IMR-90 (cell line): ENCODE results near the gene KATNBL1. TPM values are rescaled to one million over a fixed set of nuclear protein-coding genes. Genes with fewer than 3 reads are reported as not detected.

Experiments used
- ATAC-seq: fragments of 200-7000 bp; cut with Tn5 transposase; 2 replicates; pipeline ENCODE4 v1.9.1; 2020; ENCODE audit warnings: low read depth, mild to moderate bottlenecking, moderate library complexity
- BruUV-seq: library from RNA; stranded (reverse); fragments of 400-500 nt; replicated peaks from 2 replicates; lab custom pipeline; 2021; lab: Mats Ljungman, UMichigan
- CTCF ChIA-PET: fragments of 300-600 bp; formaldehyde crosslinking; extraction: SDS; loops from one replicate; lab custom pipeline; 2021; ENCODE audit warnings: antibody characterized with exemption; lab: Yijun Ruan, JAX
- POLR2A ChIA-PET: fragments of 300-600 bp; sonication (Branson Sonifier 250); formaldehyde crosslinking; loops from one replicate; lab custom pipeline; 2022; ENCODE audit warnings: antibody characterized with exemption; ENCODE audit not compliant: unreplicated experiment; lab: Charles Lee
- DNase-seq: peaks from one replicate; pipeline ENCODE4 v3.0.0; 2013
- H2AFZ ChIP-seq: replicated peaks from 2 replicates; pipeline ENCODE3; 2013; ENCODE audit warnings: low read length, mild to moderate bottlenecking; ENCODE audit not compliant: poor library complexity
- H2AK5ac ChIP-seq: 2 replicates; pipeline ENCODE4 v1.6.1; 2013; ENCODE audit warnings: low read depth, low read length, inconsistent platforms
- H2AK9ac ChIP-seq: replicated peaks from 2 replicates; pipeline ENCODE3; 2013; ENCODE audit warnings: mild to moderate bottlenecking, low read depth, low read length, moderate library complexity; ENCODE audit not compliant: poor library complexity
- H2BK120ac ChIP-seq: 2 replicates; pipeline ENCODE4 v1.6.1; 2013; ENCODE audit warnings: low read depth, low read length, inconsistent platforms
- H2BK15ac ChIP-seq: 3 replicates; pipeline ENCODE4 v1.6.1; 2013; ENCODE audit warnings: low read depth, low read length, inconsistent platforms
- H2BK20ac ChIP-seq: 2 replicates; pipeline ENCODE4 v1.6.1; 2013; ENCODE audit warnings: low read depth, mild to moderate bottlenecking, inconsistent platforms, low read length, moderate library complexity
- H2BK5ac ChIP-seq: 2 replicates; pipeline ENCODE4 v1.6.1; 2013; ENCODE audit warnings: mild to moderate bottlenecking, low read depth, low read length, inconsistent platforms; ENCODE audit not compliant: poor library complexity, severe bottlenecking
- H3K14ac ChIP-seq: replicated peaks from 2 replicates; pipeline ENCODE4 v1.6.1; 2013; ENCODE audit warnings: low read depth, low read length, inconsistent platforms
- H3K18ac ChIP-seq: 2 replicates; pipeline ENCODE4 v1.6.1; 2013; ENCODE audit warnings: low read depth, low read length, control low read depth
- H3K23ac ChIP-seq: 2 replicates; pipeline ENCODE4 v1.6.1; 2013; ENCODE audit warnings: low read depth, low read length, inconsistent platforms
- H3K27ac ChIP-seq: 2 replicates; pipeline ENCODE4 v1.5.1; 2013; ENCODE audit warnings: mild to moderate bottlenecking, control low read depth, low read length; ENCODE audit not compliant: insufficient read depth
- H3K27me3 ChIP-seq: 2 replicates; pipeline ENCODE4 v1.6.1; 2013; ENCODE audit warnings: low read length; ENCODE audit not compliant: control insufficient read depth, insufficient read depth
- H3K36me3 ChIP-seq: 2 replicates; pipeline ENCODE4 v1.6.1; 2013; ENCODE audit warnings: low read length, mixed read lengths; ENCODE audit not compliant: control insufficient read depth, insufficient read depth
- H3K4ac ChIP-seq: 2 replicates; pipeline ENCODE4 v1.6.1; 2013; ENCODE audit warnings: low read depth, low read length, inconsistent platforms
- H3K4me1 ChIP-seq: 2 replicates; pipeline ENCODE4 v1.6.1; 2013; ENCODE audit warnings: low read length, mixed read lengths; ENCODE audit not compliant: control insufficient read depth, insufficient read depth
- H3K4me2 ChIP-seq: 2 replicates; pipeline ENCODE4 v1.6.1; 2013; ENCODE audit warnings: low read depth, mild to moderate bottlenecking, control low read depth, low read length, moderate library complexity
- H3K4me3 ChIP-seq: 2 replicates; pipeline ENCODE4 v1.5.1; 2013; ENCODE audit warnings: low read depth, mild to moderate bottlenecking, control low read depth, low read length, moderate library complexity; ENCODE audit not compliant: insufficient read depth
- H3K56ac ChIP-seq: 2 replicates; pipeline ENCODE4 v1.6.1; 2013; ENCODE audit warnings: low read length, inconsistent platforms; ENCODE audit not compliant: insufficient read depth; ENCODE audit errors: extremely low read depth
- H3K79me1 ChIP-seq, 2 experiments: 2 replicates each; pipeline ENCODE4 v1.6.1; 2013; ENCODE audit warnings: low read length in 2 of 2, inconsistent platforms in 1 of 2, low read depth in 1 of 2
- H3K9ac ChIP-seq: 2 replicates; pipeline ENCODE4 v1.6.1; 2013; ENCODE audit warnings: low read depth, low read length, control low read depth
- H3K9me1 ChIP-seq: 2 replicates; pipeline ENCODE4 v1.6.1; 2013; ENCODE audit warnings: low read length, inconsistent platforms; ENCODE audit not compliant: insufficient read depth
- H3K9me3 ChIP-seq: 2 replicates; pipeline ENCODE4 v1.6.1; 2013; ENCODE audit warnings: low read length; ENCODE audit not compliant: control insufficient read depth, insufficient read depth
- H4K20me1 ChIP-seq: 2 replicates; pipeline ENCODE4 v1.6.1; 2013; ENCODE audit warnings: low read length, inconsistent platforms; ENCODE audit not compliant: insufficient read depth
- H4K5ac ChIP-seq: 2 replicates; pipeline ENCODE4 v1.6.1; 2013; ENCODE audit warnings: mild to moderate bottlenecking, low read depth, low read length, control low read depth
- H4K8ac ChIP-seq, 2 experiments: 2 replicates each; pipeline ENCODE4 v1.6.1; 2013; ENCODE audit warnings: low read depth in 2 of 2, low read length in 2 of 2, control low read depth in 1 of 2, inconsistent platforms in 1 of 2
- H4K91ac ChIP-seq: 2 replicates; pipeline ENCODE4 v1.6.1; 2013; ENCODE audit warnings: low read depth, low read length, inconsistent platforms; ENCODE audit not compliant: insufficient read depth
- CEBPB ChIP-seq: IDR thresholded peaks from 2 replicates; pipeline ENCODE4 v1.6.1; 2012; ENCODE audit warnings: low read depth, low read length, improper control_type of control experiment
- CHD1 ChIP-seq: IDR thresholded peaks from 2 replicates; pipeline ENCODE4 v1.6.1; 2012; ENCODE audit warnings: low read depth, low read length, improper control_type of control experiment
- FOS ChIP-seq: fragments of 150-350 bp; IDR thresholded peaks from 2 replicates; pipeline ENCODE4 v1.6.1; 2016; ENCODE audit warnings: low read depth, low read length
- MAFK ChIP-seq: IDR thresholded peaks from 2 replicates; pipeline ENCODE4 v1.6.1; 2012; ENCODE audit warnings: low read depth, low read length, improper control_type of control experiment
- MXI1 ChIP-seq: IDR thresholded peaks from 2 replicates; pipeline ENCODE4 v1.6.1; 2012; ENCODE audit warnings: low read depth, mild to moderate bottlenecking, low read length, moderate library complexity, borderline replicate concordance
- NFE2L2 ChIP-seq: fragments of 150-350 bp; IDR thresholded peaks from 2 replicates; pipeline ENCODE4 v1.6.1; 2016; ENCODE audit warnings: low read depth, mild to moderate bottlenecking, low read length
- POLR2A ChIP-seq: IDR thresholded peaks from 2 replicates; pipeline ENCODE4 v1.6.1; 2012; ENCODE audit warnings: mild to moderate bottlenecking, low read depth, low read length
- RAD21 ChIP-seq: IDR thresholded peaks from 2 replicates; pipeline ENCODE4 v1.6.1; 2012; ENCODE audit warnings: low read length, improper control_type of control experiment
- RCOR1 ChIP-seq: IDR thresholded peaks from 2 replicates; pipeline ENCODE4 v1.6.1; 2012; ENCODE audit warnings: mild to moderate bottlenecking, low read length, improper control_type of control experiment; ENCODE audit not compliant: insufficient replicate concordance
- RFX5 ChIP-seq: IDR thresholded peaks from 2 replicates; pipeline ENCODE4 v1.8.0; 2012; ENCODE audit warnings: low read depth, mild to moderate bottlenecking, low read length, moderate library complexity
- SMC3 ChIP-seq: fragments of 150-350 bp; IDR thresholded peaks from 2 replicates; pipeline ENCODE4 v1.6.1; 2016; ENCODE audit warnings: low read depth, mild to moderate bottlenecking, antibody characterized with exemption, low read length, moderate library complexity
- WGBS, 2 experiments: methylation state at CpG; one replicate each; pipeline versions ENCODE4 v1.1.5 to v1.1.7; 2013; ENCODE audit warnings: missing lambda C conversion rate in 2 of 2; ENCODE audit not compliant: insufficient read length in 1 of 2; ENCODE audit errors: extremely low coverage in 2 of 2; 5-methylcytosine and 5-hydroxymethylcytosine counted together
- dilution Hi-C: fragments of 300-500 bp; cut with HindIII; formaldehyde crosslinking; loops from one replicate; pipeline ENCODE4 v1.14.3; 2018; ENCODE audit warnings: low sequenced_read_pairs; ENCODE audit not compliant: unreplicated experiment
- in situ Hi-C: fragments of 300-500 bp; cut with MboI; formaldehyde crosslinking; loops from 3 replicates; pipeline ENCODE4 v1.14.3; 2019; ENCODE audit warnings: low sequenced_read_pairs, inconsistent platforms, mixed read lengths
- intact Hi-C: fragments of 100-400 bp; cut with micrococcal nuclease; formaldehyde crosslinking; loops from 2 replicates; pipeline ENCODE4 v1.10.0; 2022
- polyA plus RNA-seq, 3 experiments: library from polyadenylated mRNA; depleted of rRNA; stranded (reverse); fragments of >200 nt; gene quantifications; 2 replicates each; pipeline ENCODE4 v1.2.3, GENCODE V29; 2012; ENCODE audit warnings: low replicate concordance in 1 of 3
- total RNA-seq: library from RNA; depleted of rRNA; stranded (reverse); fragments of >200 nt; gene quantifications from 2 replicates; pipeline ENCODE4 v1.2.3, GENCODE V29; 2012
- TF ChIP-seq, protein P1 (sequence below): fragments of 150-350 bp; IDR thresholded peaks from 2 replicates; pipeline ENCODE4 v1.6.1; 2017; ENCODE audit warnings: mild to moderate bottlenecking, antibody characterized with exemption, low read length, low read depth
- TF ChIP-seq, protein P2 (sequence below): conservative IDR thresholded peaks from 2 replicates; pipeline ENCODE4 v1.5.1; 2012; ENCODE audit warnings: mild to moderate bottlenecking, low read depth, low read length, improper control_type of control experiment
- TF ChIP-seq, protein P3 (sequence below): fragments of 150-350 bp; IDR thresholded peaks from 2 replicates; pipeline ENCODE4 v1.6.1; 2016; ENCODE audit warnings: low read depth, mild to moderate bottlenecking, low read length, moderate library complexity, borderline replicate concordance

The KATNBL1 gene
- total and polyA plus RNA-seq, 2 of the 4 experiments (the other 2 are of a cell fraction), result 17.1 to 24.0 TPM

DNA sequence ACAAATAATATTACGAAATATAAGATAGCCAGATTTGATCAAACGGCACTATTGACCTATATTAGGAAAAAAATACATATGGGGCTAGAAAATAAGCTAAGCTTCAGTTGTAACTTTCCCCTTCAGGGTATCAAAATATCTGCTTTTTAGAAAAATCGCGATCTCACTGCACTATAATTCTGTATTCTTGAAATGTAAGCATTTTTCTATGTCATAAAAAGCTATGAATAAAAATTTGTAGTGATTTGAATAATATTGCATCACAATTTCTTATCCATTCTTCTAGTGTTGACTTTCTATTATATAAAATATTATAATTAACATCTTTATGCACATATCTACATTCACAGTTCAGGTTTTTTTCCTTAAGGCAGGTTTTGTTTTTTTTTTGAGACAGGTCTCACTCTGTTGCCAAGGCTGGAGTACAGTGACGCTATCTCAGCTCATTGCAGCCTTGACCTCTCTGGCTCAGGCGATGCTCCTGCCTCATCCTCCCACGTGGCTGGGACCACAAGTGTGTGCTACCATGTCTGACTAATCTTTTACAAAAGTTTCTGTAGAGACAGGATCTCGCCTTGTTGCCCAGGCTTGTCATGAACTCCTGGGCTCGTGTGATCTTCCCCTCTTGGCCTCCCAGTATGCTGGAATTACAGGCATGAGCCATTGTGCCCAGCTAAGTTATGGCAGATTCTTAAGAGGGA, 36.5 kb upstream of the KATNBL1 start:
- no peak overlapping the region for H3K14ac ChIP-seq
- ATAC-seq (no peak), DNase-seq (peak; percentile 59)
- H3K4me3 ChIP-seq, result no peak overlapping the region
- no peak overlapping the region for H4K8ac ChIP-seq
- H2BK15ac ChIP-seq, result no peak overlapping the region
- dilution Hi-C loops, result no loop called here
- no peak overlapping the region for H2AFZ ChIP-seq
- H2BK120ac ChIP-seq, result no peak overlapping the region
- no TSS peak for BruUV-seq
- no peaks in the 10 kb centered on the region for H3K79me1 ChIP-seq
- H4K5ac ChIP-seq, result no peak overlapping the region
- H3K56ac ChIP-seq, result no peak overlapping the region
- H2AK5ac ChIP-seq, result no peak overlapping the region; the same call in 1 of the 2 replicates
- H3K36me3 ChIP-seq, result 0 out of 2 replicates have a peak, but pooled peaks cover 1% of the 10 kb centered on the region
- TF ChIP-seq RFX5 (no peak), CEBPB (no peak), MXI1 (no peak), FOS (no peak), POLR2A (no peak), SMC3 (no peak), NFE2L2 (no peak), RAD21 (no peak), MAFK (no peak), CHD1 (no peak), RCOR1 (no peak)
- TF ChIP-seq, protein P1, sequence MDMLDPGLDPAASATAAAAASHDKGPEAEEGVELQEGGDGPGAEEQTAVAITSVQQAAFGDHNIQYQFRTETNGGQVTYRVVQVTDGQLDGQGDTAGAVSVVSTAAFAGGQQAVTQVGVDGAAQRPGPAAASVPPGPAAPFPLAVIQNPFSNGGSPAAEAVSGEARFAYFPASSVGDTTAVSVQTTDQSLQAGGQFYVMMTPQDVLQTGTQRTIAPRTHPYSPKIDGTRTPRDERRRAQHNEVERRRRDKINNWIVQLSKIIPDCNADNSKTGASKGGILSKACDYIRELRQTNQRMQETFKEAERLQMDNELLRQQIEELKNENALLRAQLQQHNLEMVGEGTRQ, result no peak
- TF ChIP-seq, protein P2, sequence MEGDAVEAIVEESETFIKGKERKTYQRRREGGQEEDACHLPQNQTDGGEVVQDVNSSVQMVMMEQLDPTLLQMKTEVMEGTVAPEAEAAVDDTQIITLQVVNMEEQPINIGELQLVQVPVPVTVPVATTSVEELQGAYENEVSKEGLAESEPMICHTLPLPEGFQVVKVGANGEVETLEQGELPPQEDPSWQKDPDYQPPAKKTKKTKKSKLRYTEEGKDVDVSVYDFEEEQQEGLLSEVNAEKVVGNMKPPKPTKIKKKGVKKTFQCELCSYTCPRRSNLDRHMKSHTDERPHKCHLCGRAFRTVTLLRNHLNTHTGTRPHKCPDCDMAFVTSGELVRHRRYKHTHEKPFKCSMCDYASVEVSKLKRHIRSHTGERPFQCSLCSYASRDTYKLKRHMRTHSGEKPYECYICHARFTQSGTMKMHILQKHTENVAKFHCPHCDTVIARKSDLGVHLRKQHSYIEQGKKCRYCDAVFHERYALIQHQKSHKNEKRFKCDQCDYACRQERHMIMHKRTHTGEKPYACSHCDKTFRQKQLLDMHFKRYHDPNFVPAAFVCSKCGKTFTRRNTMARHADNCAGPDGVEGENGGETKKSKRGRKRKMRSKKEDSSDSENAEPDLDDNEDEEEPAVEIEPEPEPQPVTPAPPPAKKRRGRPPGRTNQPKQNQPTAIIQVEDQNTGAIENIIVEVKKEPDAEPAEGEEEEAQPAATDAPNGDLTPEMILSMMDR, result no peak
- TF ChIP-seq, protein P3, sequence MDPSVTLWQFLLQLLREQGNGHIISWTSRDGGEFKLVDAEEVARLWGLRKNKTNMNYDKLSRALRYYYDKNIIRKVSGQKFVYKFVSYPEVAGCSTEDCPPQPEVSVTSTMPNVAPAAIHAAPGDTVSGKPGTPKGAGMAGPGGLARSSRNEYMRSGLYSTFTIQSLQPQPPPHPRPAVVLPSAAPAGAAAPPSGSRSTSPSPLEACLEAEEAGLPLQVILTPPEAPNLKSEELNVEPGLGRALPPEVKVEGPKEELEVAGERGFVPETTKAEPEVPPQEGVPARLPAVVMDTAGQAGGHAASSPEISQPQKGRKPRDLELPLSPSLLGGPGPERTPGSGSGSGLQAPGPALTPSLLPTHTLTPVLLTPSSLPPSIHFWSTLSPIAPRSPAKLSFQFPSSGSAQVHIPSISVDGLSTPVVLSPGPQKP, result no peak
- no peak overlapping the region for H2BK20ac ChIP-seq
- ChIA-PET CTCF (interaction anchor here (0.5 to 1.1 kb wide), 2 partner anchors 122 to 163 kb away, joined by 3 read pairs; no protein-coding TSS in a partner anchor), POLR2A (no interaction called here)
- 60% methylated on average over 2 of the region's 9 CpGs; no CpG with 5 or more reads in 1 of the 2 experiments for WGBS, 2 experiments
- H3K27me3 ChIP-seq, result no peaks in the 10 kb centered on the region
- no peak overlapping the region for H2AK9ac ChIP-seq
- in situ Hi-C loops, result loop anchor here (25.0 kb wide), 1 partner anchor 341 kb away; the partner anchor contains the start of gene GOLGA8B
- no peak overlapping the region for H4K91ac ChIP-seq
- H3K4me1 ChIP-seq, result no peaks in the 10 kb centered on the region
- H3K4ac ChIP-seq, result no peak overlapping the region
- no peak overlapping the region for H3K9ac ChIP-seq
- no peak overlapping the region for H2BK5ac ChIP-seq
- H3K18ac ChIP-seq, result no peak overlapping the region
- H3K9me1 ChIP-seq, result peaks cover 4% of the 10 kb centered on the region; the same call in 1 of the 2 replicates
- no peaks in the 10 kb centered on the region for H3K9me3 ChIP-seq
- no peak overlapping the region for H3K23ac ChIP-seq
- intact Hi-C loops, result no loop called here
- H3K27ac ChIP-seq, result no peak overlapping the region
- H4K20me1 ChIP-seq, result no peaks in the 10 kb centered on the region
- no peak overlapping the region for H3K4me2 ChIP-seq
